GM19240 (cell line): ENCODE results near the gene TMEM176B.

Experiments
- DNase-seq: peaks from one replicate; pipeline ENCODE4 v3.0.0; 2011; ENCODE audit warnings: low spot score; ENCODE audit not compliant: insufficient read length

TMEM176B gene

DNA sequence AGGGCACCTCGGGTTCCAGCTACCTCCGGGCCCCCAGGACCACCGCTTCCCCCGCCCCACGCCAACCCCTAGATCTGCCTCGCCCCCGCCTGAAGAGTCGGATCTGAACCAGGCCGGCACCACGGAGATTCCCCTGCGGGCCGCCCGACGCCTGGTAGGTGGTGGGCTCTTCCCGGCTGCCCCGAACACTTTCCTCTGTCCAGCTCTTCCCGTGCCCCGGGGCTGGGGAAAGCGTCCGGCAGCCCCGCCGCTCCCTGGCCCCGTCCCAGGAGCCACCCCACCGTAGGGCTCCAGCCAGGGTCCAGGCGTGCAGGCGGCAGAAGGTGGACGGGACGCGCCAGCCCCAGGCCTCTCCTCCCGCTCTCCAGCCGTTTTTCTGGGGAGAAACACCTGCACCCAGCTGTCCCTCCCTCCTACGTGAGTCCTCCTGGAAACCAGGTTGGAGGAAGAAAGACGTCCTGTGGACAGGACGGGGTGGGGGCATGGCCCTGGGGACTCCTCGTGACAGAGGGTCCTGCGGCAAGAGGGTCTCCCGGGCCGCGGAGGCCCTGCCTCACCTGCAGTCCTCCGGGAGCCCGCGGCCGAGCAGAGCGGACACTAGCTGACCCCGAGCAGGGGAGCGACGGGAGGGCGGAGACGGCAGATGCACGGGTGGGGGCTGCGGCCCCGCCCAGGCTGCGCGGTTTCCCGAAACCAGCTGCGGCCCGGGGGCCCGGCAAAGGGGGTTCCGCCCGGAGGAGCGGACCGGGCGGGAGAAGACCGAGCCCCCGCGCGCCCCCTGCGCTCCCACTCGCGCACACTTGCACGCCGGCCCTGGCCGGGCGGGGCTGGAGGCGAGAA lies at the start of gene TMEM176B:
Gene TMEM176B, minus strand, starts transcription at position 624 of the 840 bp plus-strand sequence. CDS start 3,795 bp downstream, outside the sequence.
- DNase-seq, result no peak

GRCh38 chr7:150849204-150849775 lies 49.1 kb upstream of the TMEM176B start:
- DNase-seq, result no peak

- DNase-seq, result no peak
These were observed 48.5 kb upstream of the TMEM176B start for GRCh38 chr7:150848561-150849115.

GRCh38 chr7:150848111-150848510 lies 47.9 kb upstream of the TMEM176B start:
- DNase-seq, result no peak

- DNase-seq, result no peak
These were observed 47.4 kb upstream of the TMEM176B start for GRCh38 chr7:150847536-150847935.

GRCh38 chr7:150846291-150847115 lies 46.3 kb upstream of the TMEM176B start:
- DNase-seq, result no peak

GRCh38 chr7:150845421-150845861 lies 45.3 kb upstream of the TMEM176B start:
- no peak for DNase-seq

GRCh38 chr7:150842716-150843115 lies 42.6 kb upstream of the TMEM176B start:
- no peak for DNase-seq

GRCh38 chr7:150842018-150842417 lies 41.9 kb upstream of the TMEM176B start:
- no peak for DNase-seq

- DNase-seq, result no peak
These were observed 38.9 kb upstream of the TMEM176B start for GRCh38 chr7:150838965-150839650.

DNA sequence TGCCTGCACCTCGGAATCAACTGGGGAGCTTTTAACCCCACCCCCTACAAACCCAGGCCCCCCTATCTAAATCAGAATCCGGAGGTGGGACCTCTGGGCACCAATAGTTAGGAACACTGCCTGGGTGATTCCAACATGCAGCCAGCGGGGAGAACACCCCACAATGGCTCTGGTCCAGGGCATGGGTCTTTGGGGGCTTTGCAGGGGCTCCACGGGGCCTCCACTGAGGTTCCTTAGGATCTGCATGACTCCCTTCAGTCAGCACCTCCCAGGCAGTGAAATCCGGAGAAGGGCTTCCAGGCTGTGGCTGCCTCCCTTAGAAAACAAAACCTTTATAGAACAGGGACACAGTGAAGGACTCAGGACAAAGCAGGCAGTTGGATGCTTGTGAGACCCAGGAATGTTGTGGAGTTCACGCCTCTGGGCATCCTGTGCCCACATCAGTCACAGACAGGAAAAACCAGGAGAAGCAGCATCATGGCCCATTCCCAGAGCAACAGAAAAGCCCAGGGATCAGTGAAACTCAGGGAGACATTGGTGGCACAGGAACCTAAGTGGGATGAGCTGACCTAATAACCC lies 35.6 kb upstream of the TMEM176B start:
- DNase-seq, result no peak

DNA sequence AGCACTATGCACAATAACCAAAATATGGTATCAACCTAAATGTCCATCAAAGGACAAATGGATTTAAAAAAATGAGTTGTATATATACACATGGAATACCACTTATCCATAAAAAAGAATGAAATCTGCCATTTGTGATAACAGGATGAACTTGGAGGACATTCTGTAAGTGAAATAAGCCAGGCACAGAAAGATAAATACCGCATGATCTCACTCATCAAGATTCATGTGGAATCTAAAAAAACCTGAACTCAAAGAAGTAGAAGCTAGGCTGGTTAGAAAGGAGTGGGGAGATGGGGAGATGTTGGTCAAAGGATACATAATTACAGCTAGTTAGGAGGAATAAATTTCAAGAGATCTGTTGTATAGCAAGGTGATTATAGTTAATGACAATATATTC lies 34.9 kb upstream of the TMEM176B start:
- no peak for DNase-seq

DNA sequence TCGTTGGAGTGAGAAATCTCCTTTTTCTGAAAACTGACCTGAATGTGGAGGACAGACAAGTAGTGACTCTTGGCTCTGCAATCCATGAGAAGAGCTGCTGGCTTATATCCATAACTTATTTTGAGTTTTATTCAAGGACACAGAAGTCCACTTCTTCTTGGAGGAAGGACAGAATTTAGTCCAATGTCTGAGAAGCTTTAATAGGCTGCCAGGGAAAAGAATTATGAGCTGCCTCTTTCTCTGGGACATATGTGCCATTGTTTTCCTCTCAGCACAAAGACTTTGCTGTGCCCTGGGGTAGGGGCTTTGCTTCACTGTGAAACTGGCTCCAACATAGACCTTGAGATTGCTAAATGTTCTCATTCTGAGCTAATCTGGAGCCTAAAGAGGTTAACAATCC lies 31.7 kb upstream of the TMEM176B start:
- no peak for DNase-seq

DNA sequence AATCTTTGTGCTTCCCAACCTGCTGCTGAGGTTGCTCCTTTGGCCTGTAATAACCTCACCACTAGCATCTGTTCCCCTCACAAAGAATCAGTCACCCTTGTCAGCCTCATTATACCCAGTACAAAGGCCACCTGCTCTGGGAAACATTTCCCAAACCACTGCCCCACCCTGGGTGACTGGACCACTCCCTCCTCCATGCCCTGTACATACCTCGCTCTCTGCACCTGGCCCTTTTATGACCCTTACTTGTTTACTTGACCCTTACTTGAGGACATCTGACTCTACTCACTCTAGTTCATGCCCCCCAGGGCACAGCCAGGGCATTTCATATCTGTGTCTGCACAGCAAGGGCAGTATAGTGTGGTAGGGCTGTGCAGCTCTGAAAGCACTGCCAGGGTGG lies 30.8 kb upstream of the TMEM176B start:
- DNase-seq, result no peak

GRCh38 chr7:150829426-150829825 lies 29.3 kb upstream of the TMEM176B start:
- no peak for DNase-seq

- no peak for DNase-seq
These were observed 28.2 kb upstream of the TMEM176B start for GRCh38 chr7:150828384-150828783.

DNA sequence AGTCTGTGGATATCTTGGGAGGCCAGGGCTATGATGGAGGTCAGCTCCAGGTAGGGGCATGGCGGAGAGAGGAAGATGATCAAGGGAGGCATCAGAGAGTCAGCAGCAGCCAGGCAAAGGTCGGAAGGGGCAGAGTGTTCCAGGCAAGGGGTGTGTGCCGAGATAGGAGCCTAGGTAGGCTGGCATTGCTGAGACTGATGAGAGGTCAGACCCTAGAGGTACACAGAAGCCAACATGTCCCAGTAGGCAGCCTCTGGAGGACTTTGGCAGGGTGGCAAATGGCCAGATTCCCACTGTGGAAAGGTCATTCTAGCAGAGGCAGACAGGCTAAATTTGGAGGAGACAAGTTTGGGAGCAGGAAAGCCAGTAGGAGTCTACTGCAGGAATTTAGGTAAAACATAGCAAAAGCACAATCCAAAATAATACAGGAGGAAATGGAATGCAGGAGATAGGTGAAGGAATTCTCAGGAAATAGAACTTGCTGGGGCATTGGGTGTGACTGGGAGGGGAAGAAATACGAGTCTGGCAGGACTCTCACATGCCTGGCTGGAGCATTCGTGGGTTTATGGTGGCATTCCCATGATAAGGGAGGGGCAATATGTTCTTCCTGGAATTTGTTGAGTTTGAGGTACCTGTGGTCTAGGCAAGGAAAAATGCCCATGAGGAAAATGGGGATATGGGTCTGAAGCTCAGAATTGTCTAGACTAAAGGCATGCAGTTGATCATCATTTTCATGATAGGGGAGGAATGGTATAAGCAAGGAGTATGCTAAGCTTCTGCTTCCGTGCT lies 26.1 kb upstream of the TMEM176B start:
- DNase-seq, result no peak

DNA sequence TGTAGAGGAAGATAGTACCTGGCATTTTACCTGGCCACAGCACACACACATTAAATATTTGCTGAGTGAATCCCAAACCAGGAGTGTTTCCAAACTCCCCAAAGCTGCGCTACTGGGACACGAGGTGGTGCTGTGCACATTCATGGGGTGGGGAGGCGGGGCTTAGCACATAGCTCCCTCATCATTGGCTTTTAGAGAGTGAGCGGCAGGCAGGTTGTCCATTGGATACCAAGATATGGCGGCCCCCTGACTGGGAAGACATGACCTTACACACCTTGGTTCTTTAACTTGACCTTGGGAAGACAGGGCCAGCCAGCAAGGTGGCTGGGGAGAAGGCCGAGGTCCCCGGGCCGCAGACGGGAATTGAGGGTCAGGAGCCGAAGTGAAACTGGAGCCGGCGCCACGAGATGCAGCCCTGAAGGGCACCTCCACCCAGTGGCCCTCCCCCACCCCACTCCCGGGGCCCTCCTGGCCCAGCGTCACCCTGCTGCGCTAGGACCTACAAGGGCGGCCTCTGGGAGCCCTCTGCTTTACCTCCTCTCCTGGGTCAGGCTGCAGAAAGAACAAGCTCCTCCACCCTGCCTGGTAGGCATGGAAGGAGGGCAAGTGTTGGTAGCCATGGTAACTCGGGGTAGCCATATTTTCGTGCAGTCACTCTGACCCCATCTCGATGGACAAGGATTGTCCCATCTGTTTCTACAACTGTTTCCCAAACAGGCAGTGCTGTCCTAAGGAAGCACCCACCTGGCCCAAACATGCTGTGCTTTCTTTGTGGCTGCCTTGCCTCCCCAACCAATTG lies 24.4 kb upstream of the TMEM176B start:
- no peak for DNase-seq

- DNase-seq, result no peak
These were observed 23.4 kb upstream of the TMEM176B start for GRCh38 chr7:150823484-150824126.
